ENCODE data around the gene CCDC74B. TPM values are rescaled to one million over a fixed set of nuclear protein-coding genes. Genes with fewer than 3 reads are reported as not detected.
"Not testable (repeated sequence)": the region's sequence is repeated elsewhere in the genome, so short reads cannot be mapped to it uniquely, and the experiment has no call there.

The CCDC74B gene
- total RNA-seq, result not detected

DNA sequence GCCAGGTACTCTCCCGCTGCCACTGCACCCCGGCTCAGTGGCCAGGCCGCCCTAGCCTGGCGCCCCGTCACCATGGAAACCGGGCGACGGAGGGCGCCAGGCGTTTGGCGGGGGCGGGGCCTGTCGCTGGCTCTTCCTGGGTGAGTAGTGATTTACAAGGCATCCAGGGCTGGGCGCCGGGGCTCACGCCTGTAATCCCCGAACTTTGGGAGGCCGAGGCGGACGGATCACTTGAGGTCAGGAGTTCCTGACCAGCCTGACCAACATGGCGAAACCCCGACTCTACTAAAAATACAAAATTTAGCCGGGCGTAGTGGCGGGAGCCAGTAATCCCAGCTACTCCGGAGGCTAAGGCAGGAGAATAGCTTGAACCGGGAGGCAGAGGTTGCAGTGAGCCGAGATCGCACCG, at the start of gene CCDC74B:
Gene CCDC74B (minus strand): TSS at position 107 of the 409 bp plus-strand sequence. CDS start 116 bp downstream, outside the sequence.
- not testable (repeated sequence) for H3K27me3 ChIP-seq (ENCODE audit: control insufficient read depth in 3 of 3, insufficient read depth in 3 of 3, low read length in 3 of 3); H3K27ac ChIP-seq (ENCODE audit: low read depth, low read length); H3K9me3 ChIP-seq (ENCODE audit: control insufficient read depth in 3 of 3, low read length in 3 of 3); H3K4me3 ChIP-seq (ENCODE audit: low read length in 3 of 3); H3K9ac ChIP-seq (ENCODE audit: low read depth in 1 of 3, low read length in 3 of 3); H3K4me1 ChIP-seq (ENCODE audit: control insufficient read depth in 3 of 3, insufficient read depth in 3 of 3, low read length in 3 of 3); H3K36me3 ChIP-seq (ENCODE audit: control insufficient read depth in 3 of 3, insufficient read depth in 3 of 3, low read length in 3 of 3)

DNA sequence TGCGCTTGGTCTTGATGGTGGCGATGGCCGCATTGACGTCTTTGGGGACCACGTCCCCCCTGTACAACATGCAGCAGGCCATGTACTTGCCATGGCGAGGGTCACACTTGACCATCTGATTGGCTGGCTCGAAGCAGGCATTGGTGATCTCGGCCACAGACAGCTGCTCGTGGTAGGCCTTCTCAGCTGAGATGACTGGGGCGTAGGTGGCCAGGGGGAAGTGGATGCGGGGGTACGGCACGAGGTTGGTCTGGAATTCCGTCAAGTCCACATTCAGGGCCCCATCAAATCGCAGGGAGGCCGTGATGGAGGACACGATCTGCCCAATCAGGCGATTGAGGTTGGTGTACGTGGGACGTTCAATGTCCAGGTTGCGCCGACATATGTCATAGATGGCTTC, 48.9 kb upstream of the CCDC74B start:
- not testable (repeated sequence) for H3K27ac ChIP-seq (ENCODE audit: low read depth, low read length); H3K4me1 ChIP-seq (ENCODE audit: control insufficient read depth in 3 of 3, insufficient read depth in 3 of 3, low read length in 3 of 3); H3K9ac ChIP-seq (ENCODE audit: low read depth in 1 of 3, low read length in 3 of 3); H3K27me3 ChIP-seq (ENCODE audit: control insufficient read depth in 3 of 3, insufficient read depth in 3 of 3, low read length in 3 of 3); H3K9me3 ChIP-seq (ENCODE audit: control insufficient read depth in 3 of 3, low read length in 3 of 3); H3K4me3 ChIP-seq (ENCODE audit: low read length in 3 of 3); H3K36me3 ChIP-seq (ENCODE audit: control insufficient read depth in 3 of 3, insufficient read depth in 3 of 3, low read length in 3 of 3)

DNA sequence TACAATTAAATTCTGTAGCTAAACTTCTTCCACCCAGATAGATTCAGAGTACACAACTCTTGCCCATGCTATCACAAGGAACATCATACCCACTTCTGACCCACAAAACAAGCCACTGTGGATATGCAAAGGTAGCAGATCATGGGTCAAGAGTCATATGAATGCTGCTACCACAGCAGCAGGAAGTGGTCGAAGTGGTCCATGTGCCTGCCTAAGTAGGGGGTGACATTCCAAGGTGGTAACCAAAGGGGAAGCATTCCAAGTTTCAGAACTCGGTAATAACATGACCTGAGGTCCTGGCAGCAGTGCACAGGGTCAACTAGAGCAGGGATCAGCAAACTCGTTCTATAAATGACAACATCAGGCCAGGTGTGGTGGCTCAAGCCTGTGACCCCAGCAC, 47.5 kb upstream of the CCDC74B start:
- not testable (repeated sequence) for H3K27ac ChIP-seq (ENCODE audit: low read depth, low read length); H3K9ac ChIP-seq (ENCODE audit: low read depth in 1 of 3, low read length in 3 of 3); H3K4me3 ChIP-seq (ENCODE audit: low read length in 3 of 3); H3K27me3 ChIP-seq (ENCODE audit: control insufficient read depth in 3 of 3, insufficient read depth in 3 of 3, low read length in 3 of 3); H3K9me3 ChIP-seq (ENCODE audit: control insufficient read depth in 3 of 3, low read length in 3 of 3); H3K4me1 ChIP-seq (ENCODE audit: control insufficient read depth in 3 of 3, insufficient read depth in 3 of 3, low read length in 3 of 3); H3K36me3 ChIP-seq (ENCODE audit: control insufficient read depth in 3 of 3, insufficient read depth in 3 of 3, low read length in 3 of 3)

DNA sequence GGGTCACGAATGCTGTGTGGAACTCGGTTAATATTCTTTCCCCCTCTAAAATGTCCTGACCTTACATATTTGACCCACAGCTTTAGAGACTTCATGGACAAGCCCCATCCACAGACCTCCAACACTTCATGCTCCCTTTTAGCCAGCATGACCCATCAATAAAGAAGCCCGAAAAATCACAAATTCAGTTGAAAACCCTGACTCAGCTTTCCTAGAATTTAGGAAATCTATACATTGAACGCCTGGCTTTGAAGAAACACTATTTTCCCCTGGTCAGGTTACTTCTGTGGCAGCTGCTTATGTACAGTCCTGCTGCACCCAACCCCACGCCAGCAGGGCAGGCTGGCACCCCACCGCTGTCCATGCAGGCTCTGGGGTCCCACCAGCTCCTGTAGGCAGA, 46.4 kb upstream of the CCDC74B start:
- not testable (repeated sequence) for H3K36me3 ChIP-seq (ENCODE audit: control insufficient read depth in 3 of 3, insufficient read depth in 3 of 3, low read length in 3 of 3); H3K9ac ChIP-seq (ENCODE audit: low read depth in 1 of 3, low read length in 3 of 3); H3K4me1 ChIP-seq (ENCODE audit: control insufficient read depth in 3 of 3, insufficient read depth in 3 of 3, low read length in 3 of 3); H3K9me3 ChIP-seq (ENCODE audit: control insufficient read depth in 3 of 3, low read length in 3 of 3); H3K27me3 ChIP-seq (ENCODE audit: control insufficient read depth in 3 of 3, insufficient read depth in 3 of 3, low read length in 3 of 3); H3K27ac ChIP-seq (ENCODE audit: low read depth, low read length); H3K4me3 ChIP-seq (ENCODE audit: low read length in 3 of 3)

DNA sequence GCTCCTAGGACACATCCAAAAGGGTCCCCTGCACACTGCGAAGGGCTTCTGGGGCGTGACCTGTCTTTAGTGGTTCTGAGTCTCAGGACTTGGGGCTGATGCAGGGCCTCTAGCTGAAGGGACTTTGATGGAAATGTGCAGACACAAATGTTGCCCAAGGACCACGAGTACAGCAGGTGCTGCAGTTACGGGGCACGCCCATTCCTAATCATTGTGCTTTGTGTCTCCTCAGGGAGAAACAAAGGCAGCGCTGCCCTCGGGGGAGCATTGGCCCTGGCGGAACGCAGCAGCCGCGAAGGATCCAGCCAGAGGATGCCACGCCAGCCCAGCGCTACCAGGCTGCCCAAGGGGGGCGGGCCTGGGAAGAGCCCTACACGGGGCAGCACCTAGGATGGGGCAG, 45.3 kb upstream of the CCDC74B start:
- no peak overlapping the region for H3K9ac ChIP-seq (ENCODE audit: low read depth in 1 of 3, low read length in 3 of 3)
- peaks cover 0 to 2% (median 0%) of the 10 kb centered on the region in 3 donors for H3K36me3 ChIP-seq (ENCODE audit: control insufficient read depth in 3 of 3, insufficient read depth in 3 of 3, low read length in 3 of 3)
- no peak overlapping the region for H3K4me3 ChIP-seq (ENCODE audit: low read length in 3 of 3)
- no peak overlapping the region for H3K27ac ChIP-seq (ENCODE audit: low read depth, low read length)
- no peaks in the 10 kb centered on the region for H3K4me1 ChIP-seq (ENCODE audit: control insufficient read depth in 3 of 3, insufficient read depth in 3 of 3, low read length in 3 of 3)
- no peaks in the 10 kb centered on the region for H3K9me3 ChIP-seq (ENCODE audit: control insufficient read depth in 3 of 3, low read length in 3 of 3)
- no peaks in the 10 kb centered on the region for H3K27me3 ChIP-seq (ENCODE audit: control insufficient read depth in 3 of 3, insufficient read depth in 3 of 3, low read length in 3 of 3)

DNA sequence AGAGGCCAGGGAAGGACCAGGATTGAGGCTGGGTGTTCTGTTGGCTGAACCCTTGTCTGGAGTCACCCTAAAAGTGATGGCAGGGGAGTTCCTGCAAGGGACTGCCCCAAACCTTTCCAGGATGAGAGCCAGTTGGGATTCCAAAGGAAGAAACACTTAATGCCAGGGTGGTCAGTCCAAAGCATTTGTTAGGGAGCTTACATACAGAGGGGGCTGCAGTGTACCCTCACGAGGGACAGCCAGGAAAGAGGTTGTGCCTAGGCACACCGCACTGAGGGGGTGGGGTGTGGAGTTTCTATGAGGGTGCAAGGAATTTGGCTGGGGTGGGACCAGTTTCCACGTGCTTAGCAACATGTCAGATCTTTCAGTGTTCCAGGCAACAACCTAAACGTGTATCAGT, 44.0 kb upstream of the CCDC74B start:
- H3K36me3 ChIP-seq (ENCODE audit: control insufficient read depth in 3 of 3, insufficient read depth in 3 of 3, low read length in 3 of 3); H3K27me3 ChIP-seq (ENCODE audit: control insufficient read depth in 3 of 3, insufficient read depth in 3 of 3, low read length in 3 of 3); H3K4me1 ChIP-seq (ENCODE audit: control insufficient read depth in 3 of 3, insufficient read depth in 3 of 3, low read length in 3 of 3); H3K4me3 ChIP-seq (ENCODE audit: low read length in 3 of 3); H3K9me3 ChIP-seq (ENCODE audit: control insufficient read depth in 3 of 3, low read length in 3 of 3); H3K9ac ChIP-seq (ENCODE audit: low read depth in 1 of 3, low read length in 3 of 3); H3K27ac ChIP-seq (ENCODE audit: low read depth, low read length): not testable (repeated sequence)

DNA sequence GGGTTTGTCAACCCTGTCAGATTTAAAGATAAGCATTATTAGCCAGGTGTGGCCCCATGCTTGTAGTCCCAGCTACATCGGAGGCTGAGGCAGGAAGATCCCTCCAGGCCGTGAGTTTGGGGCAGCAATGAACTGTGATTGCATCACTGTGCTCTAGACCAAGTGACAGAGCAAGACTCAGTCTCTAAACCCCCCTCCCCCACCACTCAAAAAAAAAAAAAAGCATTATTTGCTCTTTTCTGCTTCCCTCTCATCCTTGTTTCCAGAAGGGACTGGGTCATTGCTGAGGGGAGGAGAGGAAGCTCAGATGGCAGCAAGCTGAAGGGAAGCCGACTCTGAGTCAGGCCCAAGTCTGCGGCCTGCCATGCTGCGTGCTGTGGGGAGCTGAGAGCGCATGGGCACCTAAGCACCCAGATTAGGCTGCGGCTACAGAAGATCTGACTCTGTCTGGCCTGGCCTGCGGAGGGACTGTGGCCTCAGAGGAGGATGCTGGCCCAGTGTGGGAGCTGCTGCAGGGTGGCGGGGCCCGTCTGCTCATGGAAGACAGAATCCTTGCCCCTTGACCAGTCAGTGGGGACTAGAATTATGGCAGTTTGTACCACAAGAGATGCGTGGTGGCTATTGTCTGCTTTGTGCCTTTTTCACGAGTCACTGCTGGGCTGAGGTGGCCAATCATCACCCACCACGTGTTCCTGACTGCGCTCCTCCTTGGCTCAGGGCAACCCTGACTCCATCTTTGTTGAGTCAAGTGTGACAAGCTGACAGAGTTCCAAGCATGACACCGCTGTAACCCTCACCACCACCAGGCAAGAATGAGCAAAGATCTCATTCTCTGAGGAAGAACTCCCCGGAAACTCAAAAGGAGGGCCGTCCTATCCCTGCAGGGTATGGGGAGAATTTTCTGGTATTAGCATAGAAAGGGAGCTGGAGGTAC, 43.2 kb upstream of the CCDC74B start:
- H3K27ac ChIP-seq (ENCODE audit: low read depth, low read length); H3K4me3 ChIP-seq (ENCODE audit: low read length in 3 of 3); H3K9me3 ChIP-seq (ENCODE audit: control insufficient read depth in 3 of 3, low read length in 3 of 3); H3K9ac ChIP-seq (ENCODE audit: low read depth in 1 of 3, low read length in 3 of 3); H3K27me3 ChIP-seq (ENCODE audit: control insufficient read depth in 3 of 3, insufficient read depth in 3 of 3, low read length in 3 of 3); H3K36me3 ChIP-seq (ENCODE audit: control insufficient read depth in 3 of 3, insufficient read depth in 3 of 3, low read length in 3 of 3); H3K4me1 ChIP-seq (ENCODE audit: control insufficient read depth in 3 of 3, insufficient read depth in 3 of 3, low read length in 3 of 3): not testable (repeated sequence)

DNA sequence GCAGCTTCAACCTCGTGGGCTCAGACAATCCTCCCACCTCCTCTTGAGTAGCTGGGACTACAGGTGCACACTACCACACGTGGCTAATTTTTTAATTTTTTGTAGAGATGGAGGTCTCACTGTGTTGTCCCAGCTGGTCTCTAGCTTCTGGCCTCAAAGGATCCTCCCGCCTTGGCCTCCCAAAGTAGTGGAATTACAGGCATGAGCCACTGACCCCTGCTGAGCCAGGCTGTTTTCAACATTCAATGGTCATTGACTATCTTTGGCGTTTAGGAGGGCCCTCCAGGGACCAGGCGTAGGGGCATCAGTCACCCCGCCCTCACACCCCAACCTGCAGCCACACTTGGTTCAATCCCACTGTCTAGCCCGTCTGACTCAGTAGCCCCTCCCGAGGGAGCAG, 42.4 kb upstream of the CCDC74B start:
- peaks cover 0 to 4% (median 2%) of the 10 kb centered on the region in 3 donors for H3K36me3 ChIP-seq (ENCODE audit: control insufficient read depth in 3 of 3, insufficient read depth in 3 of 3, low read length in 3 of 3)
- H3K9ac ChIP-seq (ENCODE audit: low read depth in 1 of 3, low read length in 3 of 3), result no peak overlapping the region
- peaks cover 0 to 10% (median 7%) of the 10 kb centered on the region in 3 donors for H3K4me1 ChIP-seq (ENCODE audit: control insufficient read depth in 3 of 3, insufficient read depth in 3 of 3, low read length in 3 of 3)
- H3K4me3 ChIP-seq (ENCODE audit: low read length in 3 of 3), result no peak overlapping the region
- no peaks in the 10 kb centered on the region for H3K27me3 ChIP-seq (ENCODE audit: control insufficient read depth in 3 of 3, insufficient read depth in 3 of 3, low read length in 3 of 3)
- no peaks in the 10 kb centered on the region for H3K9me3 ChIP-seq (ENCODE audit: control insufficient read depth in 3 of 3, low read length in 3 of 3)
- H3K27ac ChIP-seq (ENCODE audit: low read depth, low read length), result no peak overlapping the region

DNA sequence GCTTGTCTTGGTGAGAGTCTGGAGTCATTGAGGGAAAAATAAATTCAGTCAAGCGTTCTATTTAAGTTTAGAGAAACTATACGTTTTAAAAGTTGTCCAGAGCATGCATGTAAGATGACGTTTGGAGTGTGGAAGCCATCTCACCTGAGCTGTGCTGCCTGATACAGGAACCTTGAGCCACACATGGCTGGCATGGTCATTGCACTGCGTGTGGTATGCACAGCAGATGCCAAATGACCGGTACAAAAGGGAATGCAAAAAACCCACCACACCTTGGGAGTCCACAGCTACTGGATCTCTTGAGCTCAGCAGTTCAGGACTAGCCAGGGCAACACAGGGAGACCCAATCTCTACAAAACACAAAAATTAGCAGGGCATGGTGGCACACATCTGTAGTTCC, 41.5 kb upstream of the CCDC74B start:
- Histone ChIP-seq H3K4me3 (ENCODE audit: low read length in 3 of 3) (no peak overlapping the region), H3K9me3 (ENCODE audit: control insufficient read depth in 3 of 3, low read length in 3 of 3) (no peaks in the 10 kb centered on the region), H3K36me3 (ENCODE audit: control insufficient read depth in 3 of 3, insufficient read depth in 3 of 3, low read length in 3 of 3) (peaks cover 0 to 4% (median 2%) of the 10 kb centered on the region in 3 donors), H3K4me1 (ENCODE audit: control insufficient read depth in 3 of 3, insufficient read depth in 3 of 3, low read length in 3 of 3) (peaks cover 0 to 10% (median 7%) of the 10 kb centered on the region in 3 donors), H3K27me3 (ENCODE audit: control insufficient read depth in 3 of 3, insufficient read depth in 3 of 3, low read length in 3 of 3) (no peaks in the 10 kb centered on the region), H3K9ac (ENCODE audit: low read depth in 1 of 3, low read length in 3 of 3) (no peak overlapping the region), H3K27ac (ENCODE audit: low read depth, low read length) (no peak overlapping the region)

DNA sequence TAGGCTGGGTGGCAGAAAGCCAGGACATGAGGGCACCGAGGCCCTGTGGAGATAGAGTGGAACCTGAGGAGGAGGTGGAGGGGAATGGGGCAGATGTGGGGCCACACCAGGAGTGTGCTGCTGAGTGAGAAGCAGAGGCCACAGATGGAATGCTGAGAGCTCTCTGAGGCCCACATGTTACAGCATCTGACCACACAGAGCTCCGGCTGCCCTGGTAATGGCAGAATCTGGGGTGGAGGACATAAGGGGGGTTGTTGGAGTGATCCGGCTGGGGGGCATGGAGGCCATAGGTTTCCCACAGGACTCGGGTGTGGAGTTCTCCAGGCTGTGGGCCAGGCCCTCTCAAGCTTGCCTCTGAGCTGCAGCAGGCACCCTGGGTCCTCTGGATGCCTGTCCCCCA, 41.0 kb upstream of the CCDC74B start:
- Histone ChIP-seq H3K27me3 (ENCODE audit: control insufficient read depth in 3 of 3, insufficient read depth in 3 of 3, low read length in 3 of 3) (no peaks in the 10 kb centered on the region), H3K9ac (ENCODE audit: low read depth in 1 of 3, low read length in 3 of 3) (no peak overlapping the region), H3K9me3 (ENCODE audit: control insufficient read depth in 3 of 3, low read length in 3 of 3) (no peaks in the 10 kb centered on the region), H3K4me3 (ENCODE audit: low read length in 3 of 3) (no peak overlapping the region), H3K27ac (ENCODE audit: low read depth, low read length) (no peak overlapping the region), H3K36me3 (ENCODE audit: control insufficient read depth in 3 of 3, insufficient read depth in 3 of 3, low read length in 3 of 3) (peaks cover 0 to 4% (median 0%) of the 10 kb centered on the region in 3 donors), H3K4me1 (ENCODE audit: control insufficient read depth in 3 of 3, insufficient read depth in 3 of 3, low read length in 3 of 3) (peaks cover 2 to 12% (median 7%) of the 10 kb centered on the region in 3 donors)
